Psoas muscle (tissue), 8 donors: Measurements from ENCODE around the gene GTPBP4. TPM values are rescaled to one million over a fixed set of nuclear protein-coding genes. Genes with fewer than 3 reads are reported as not detected.

Experiments used
- ATAC-seq, 4 donors: fragments of 200-7000 bp; cut with Tn5 transposase; one replicate each; pipeline ENCODE4 v1.9.1; 2020; ENCODE audit warnings: moderate library complexity in 3 of 4, mild to moderate bottlenecking in 2 of 4
- DNase-seq, 2 donors: peaks; one replicate each; pipeline ENCODE4 v3.0.0-alpha.2; 2020
- H3K27ac ChIP-seq: fragments of 200-600 bp; one replicate; pipeline ENCODE4 v1.8.0; 2022
- H3K27me3 ChIP-seq, 3 donors: fragments of 200-600 bp in 1 of 3; one replicate each; pipeline versions ENCODE4 v1.6.1 to v1.8.0; 2013 to 2022; ENCODE audit warnings: low read length in 2 of 3, mild to moderate bottlenecking in 2 of 3, moderate library complexity in 1 of 3; ENCODE audit not compliant: insufficient read depth in 3 of 3
- H3K36me3 ChIP-seq, 2 donors: fragments of 200-600 bp in 1 of 2; one replicate each; pipeline versions ENCODE4 v1.6.1 to v1.8.0; 2013 to 2022; ENCODE audit warnings: low read depth in 1 of 2, mild to moderate bottlenecking in 1 of 2, moderate library complexity in 1 of 2; ENCODE audit not compliant: insufficient read depth in 1 of 2
- H3K4me1 ChIP-seq: fragments of 200-600 bp; one replicate; pipeline ENCODE4 v1.8.0; 2022
- H3K4me3 ChIP-seq: fragments of 200-600 bp; one replicate; pipeline ENCODE4 v1.8.0; 2022; ENCODE audit warnings: mild to moderate bottlenecking
- H3K9me3 ChIP-seq: fragments of 200-600 bp; one replicate; pipeline ENCODE4 v1.8.0; 2022
- WGBS, 3 donors: extraction: QIAGEN DNeasy Blood & Tissue Kit; methylation state at CpG; one replicate each; pipeline versions ENCODE4 v1.1.6 to v1.1.7; 2013; 5-methylcytosine and 5-hydroxymethylcytosine counted together
- intact Hi-C, 2 donors: fragments of 100-400 bp; cut with DNase I; formaldehyde crosslinking; loops; one replicate each; pipeline versions ENCODE4 v1.11.0 to v1.14.2; 2022
- polyA plus RNA-seq, 3 donors: library from polyadenylated mRNA; stranded (reverse); fragments of 200-250 nt; gene quantifications; one replicate each; pipeline ENCODE4 v1.2.3, GENCODE V29; 2013
- total RNA-seq, 4 donors: library from RNA; stranded (reverse); fragmentation: NEBNext Ultra II Directional in 2 of 4; extraction: Animal tissue kit (Norgen Biotek cat#: 25700) in 2 of 4; gene quantifications; one replicate each; pipeline versions ENCODE4 v1.2.1 to v1.2.4, GENCODE V29; 2021 to 2023
- TF ChIP-seq, protein P1 (sequence below): fragments of 200-600 bp; IDR thresholded peaks from one replicate; pipeline ENCODE4 v1.8.0; 2022; ENCODE audit warnings: antibody characterized with exemption
- donor health status: healthy with polysubstance abuse.
- donor health status: DM: no; HTN: no; CAD: no; lungs with moderate emphysema.
- donor health status: Bipolar disorder and iron deficiency.
- donor health status: healthy.
- donor health status: DM: yes; HTN: yes; CAD: no.
- donor health status: DM: no; HTN: no; CAD: no.
- donor health status: DM: no; HTN: no; CAD: no.
- donor health status: DM: yes; HTN: yes; CAD: no.

Gene GTPBP4
- total and polyA plus RNA-seq, 7 donors: 36.3 to 134 (median 70.2) TPM

DNA sequence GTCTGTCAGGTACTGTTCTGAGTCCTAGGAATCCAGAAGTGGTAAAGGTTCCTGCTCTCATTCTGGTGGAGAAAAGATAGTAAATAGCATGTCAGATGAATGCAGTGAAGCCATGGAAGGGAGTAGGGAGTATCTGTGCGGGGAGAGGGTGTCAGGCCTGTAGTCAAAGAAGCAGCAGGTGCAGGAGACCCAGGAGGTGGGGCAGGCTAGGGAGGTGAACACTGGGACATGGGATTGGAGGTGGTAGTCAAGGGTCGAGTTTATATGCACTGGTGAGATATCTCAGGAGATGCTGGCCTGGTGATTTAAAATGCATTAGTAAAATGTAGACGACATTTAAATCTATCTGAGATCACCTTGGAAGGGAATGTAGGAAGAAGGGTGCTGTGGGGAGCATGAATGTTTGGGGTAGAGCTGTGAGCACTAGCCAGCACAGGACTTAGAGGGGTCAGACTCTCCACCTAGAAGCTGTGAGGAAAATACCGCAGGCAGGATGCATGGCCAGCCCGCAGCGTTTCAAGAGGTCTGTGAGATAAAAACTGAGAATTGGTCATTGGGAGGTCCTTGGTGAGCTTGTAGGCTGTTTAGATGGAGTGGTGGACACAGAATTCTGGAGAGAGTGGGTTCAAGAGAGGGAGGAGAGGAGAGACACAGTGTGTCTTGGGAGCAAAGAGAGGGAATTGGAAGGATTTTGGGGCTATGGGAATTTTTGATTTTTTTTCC, 6.8 kb downstream of the GTPBP4 start:
- no peak overlapping the region for H3K4me3 ChIP-seq
- intact Hi-C loops: no loop called here
- TF ChIP-seq, protein P1, sequence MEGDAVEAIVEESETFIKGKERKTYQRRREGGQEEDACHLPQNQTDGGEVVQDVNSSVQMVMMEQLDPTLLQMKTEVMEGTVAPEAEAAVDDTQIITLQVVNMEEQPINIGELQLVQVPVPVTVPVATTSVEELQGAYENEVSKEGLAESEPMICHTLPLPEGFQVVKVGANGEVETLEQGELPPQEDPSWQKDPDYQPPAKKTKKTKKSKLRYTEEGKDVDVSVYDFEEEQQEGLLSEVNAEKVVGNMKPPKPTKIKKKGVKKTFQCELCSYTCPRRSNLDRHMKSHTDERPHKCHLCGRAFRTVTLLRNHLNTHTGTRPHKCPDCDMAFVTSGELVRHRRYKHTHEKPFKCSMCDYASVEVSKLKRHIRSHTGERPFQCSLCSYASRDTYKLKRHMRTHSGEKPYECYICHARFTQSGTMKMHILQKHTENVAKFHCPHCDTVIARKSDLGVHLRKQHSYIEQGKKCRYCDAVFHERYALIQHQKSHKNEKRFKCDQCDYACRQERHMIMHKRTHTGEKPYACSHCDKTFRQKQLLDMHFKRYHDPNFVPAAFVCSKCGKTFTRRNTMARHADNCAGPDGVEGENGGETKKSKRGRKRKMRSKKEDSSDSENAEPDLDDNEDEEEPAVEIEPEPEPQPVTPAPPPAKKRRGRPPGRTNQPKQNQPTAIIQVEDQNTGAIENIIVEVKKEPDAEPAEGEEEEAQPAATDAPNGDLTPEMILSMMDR: no peak
- no peaks in the 10 kb centered on the region for H3K4me1 ChIP-seq
- ATAC-seq (no peak), DNase-seq (no peak)
- H3K27me3 ChIP-seq: no peaks in the 10 kb centered on the region
- H3K27ac ChIP-seq: no peak overlapping the region
- peaks cover 14 to 78% of the 10 kb centered on the region in 2 donors for H3K36me3 ChIP-seq
- 90 to 95% (median 94%) methylated on average over 6 of the region's 6 CpGs for WGBS, 3 donors
- no peaks in the 10 kb centered on the region for H3K9me3 ChIP-seq

DNA sequence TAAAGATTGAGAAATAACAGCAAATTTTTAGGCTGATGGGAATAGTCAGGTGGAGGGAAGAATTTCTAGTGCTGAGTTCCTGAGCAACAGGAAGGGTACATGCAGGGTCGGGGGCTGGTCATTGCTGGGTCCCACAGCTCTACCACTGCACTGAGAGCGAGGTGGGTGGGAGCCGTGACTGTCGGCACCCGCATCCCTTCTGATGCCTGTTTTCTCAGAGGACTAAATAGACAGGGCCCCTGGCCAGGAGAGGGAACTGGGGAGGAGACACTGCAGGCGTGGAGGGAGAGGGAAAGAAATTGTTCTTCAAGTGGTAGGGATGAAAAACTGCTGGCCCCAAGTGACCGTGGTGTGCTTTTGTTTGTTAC, 7.3 kb downstream of the GTPBP4 start:
- DNase-seq (no peak), ATAC-seq (no peak)
- WGBS, 3 donors: 88 to 91% (median 88%) methylated on average over 7 of the region's 7 CpGs
- Histone ChIP-seq H3K27me3 (no peaks in the 10 kb centered on the region), H3K4me1 (no peaks in the 10 kb centered on the region), H3K36me3 (peaks cover 16 to 83% of the 10 kb centered on the region in 2 donors), H3K4me3 (no peak overlapping the region), H3K27ac (no peak overlapping the region), H3K9me3 (no peaks in the 10 kb centered on the region)
- intact Hi-C loops: no loop called here
- TF ChIP-seq, protein P1: no peak

DNA sequence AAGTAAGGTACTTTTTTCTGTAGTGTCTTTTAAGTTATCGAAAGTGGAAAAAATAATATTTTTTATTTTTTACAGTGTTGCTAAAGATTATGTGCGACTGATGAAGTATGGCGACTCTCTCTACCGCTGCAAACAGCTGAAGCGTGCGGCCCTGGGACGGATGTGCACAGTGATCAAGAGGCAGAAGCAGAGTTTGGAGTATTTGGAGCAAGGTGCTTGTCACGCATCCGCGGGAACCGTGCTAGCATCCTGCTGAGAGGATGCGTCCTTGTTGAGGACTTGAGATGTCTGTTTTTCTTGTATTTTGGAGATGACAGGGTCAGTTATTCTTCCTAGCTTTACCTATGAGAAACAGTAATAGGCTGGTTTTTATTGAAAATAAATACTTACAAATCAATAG, 7.8 kb downstream of the GTPBP4 start:
- no peak for DNase-seq
- intact Hi-C loops: no loop called here
- Histone ChIP-seq H3K36me3 (peaks cover 18 to 88% of the 10 kb centered on the region in 2 donors), H3K27me3 (no peaks in the 10 kb centered on the region), H3K4me1 (no peaks in the 10 kb centered on the region), H3K4me3 (no peak overlapping the region), H3K9me3 (no peaks in the 10 kb centered on the region), H3K27ac (no peak overlapping the region)
- 94 to 96% (median 94%) methylated on average over 12 of the region's 12 CpGs for WGBS, 3 donors
- TF ChIP-seq, protein P1: no peak
- ATAC-seq: no peak

DNA sequence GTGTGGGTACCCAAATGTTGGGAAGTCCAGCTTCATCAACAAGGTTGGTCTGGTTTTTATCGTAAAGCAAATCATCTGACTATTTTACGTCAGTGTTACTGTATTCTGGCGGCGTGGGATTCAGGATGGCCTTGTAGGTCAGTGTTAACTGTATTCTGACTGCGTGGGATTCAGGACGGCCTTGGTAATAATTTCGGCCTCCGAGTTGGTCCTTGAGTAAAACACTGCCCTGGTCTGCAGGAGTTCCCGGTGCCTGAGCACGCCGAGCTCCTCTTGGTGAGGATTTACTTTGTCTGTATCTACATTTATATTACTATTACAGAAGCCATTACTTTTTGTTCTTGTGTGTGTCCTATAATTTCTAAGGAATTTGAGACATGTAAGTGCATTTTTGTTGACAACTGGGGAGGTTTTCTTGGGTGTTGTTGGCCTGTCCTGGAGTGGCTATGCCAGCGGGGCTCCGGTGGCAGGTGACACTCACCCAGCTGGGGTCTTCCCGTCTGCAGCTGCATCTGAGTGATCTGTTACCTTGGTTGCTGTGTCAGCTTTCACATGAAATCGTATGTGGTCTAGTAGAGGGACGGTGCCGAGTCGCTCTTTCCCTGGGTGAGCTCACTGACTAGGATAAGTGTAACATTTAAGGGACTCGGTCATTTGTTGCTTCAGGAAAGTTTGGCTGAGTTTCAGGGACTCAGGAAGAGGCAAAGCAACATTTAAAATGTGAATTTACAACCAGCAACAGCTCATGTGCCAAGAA, 9.2 kb downstream of the GTPBP4 start:
- Histone ChIP-seq H3K36me3 (peaks cover 19 to 100% of the 10 kb centered on the region in 2 donors), H3K4me1 (no peaks in the 10 kb centered on the region)
- no peak for DNase-seq

More for the DNA sequence above, 9.2 kb downstream of the GTPBP4 start:
- Histone ChIP-seq H3K9me3 (peaks cover 8% of the 10 kb centered on the region), H3K27me3 (no peaks in the 10 kb centered on the region), H3K4me3 (no peak overlapping the region), H3K27ac (no peak overlapping the region)
- 82 to 89% (median 87%) methylated on average over 19 of the region's 19 CpGs for WGBS, 3 donors
- no peak for ATAC-seq
- TF ChIP-seq, protein P1: no peak
- intact Hi-C loops: no loop called here
